SK-N-SH (cell line): ENCODE data around the gene C17orf50. TPM values are rescaled to one million over a fixed set of nuclear protein-coding genes. Genes with fewer than 3 reads are reported as not detected.
A peak's percentile ranks its signal among the peaks of the same experiment; 100 is the strongest.

Experiments used
- CTCF ChIA-PET: fragments of 300-600, 350-600 bp; formaldehyde crosslinking; extraction: SDS; loops from one replicate; lab custom pipeline; 2021; lab: Yijun Ruan, JAX
- POLR2A ChIA-PET: fragments of 350-600 bp; sonication (Branson Sonifier 250); formaldehyde crosslinking; extraction: SDS; loops from one replicate; lab custom pipeline; 2020; ENCODE audit warnings: antibody characterized with exemption, inconsistent platforms; lab: Yijun Ruan, JAX
- DNase-seq: peaks from one replicate; pipeline ENCODE4 v3.0.0; 2012
- H2AFZ ChIP-seq: fragments of 200-600 bp; sonication (generic); 2 replicates; pipeline ENCODE4 v1.8.1; 2016; ENCODE audit warnings: antibody characterized with exemption, mild to moderate bottlenecking, low read depth
- H3F3A ChIP-seq: fragments of 200-600 bp; sonication (generic); replicated peaks from 2 replicates; pipeline ENCODE3; 2016; ENCODE audit warnings: antibody characterized with exemption, mild to moderate bottlenecking; ENCODE audit not compliant: insufficient read depth
- H3K27ac ChIP-seq, 2 experiments: fragments of 200-500 bp in 1 of 2; fragments of 200-600 bp in 1 of 2; sonication (Bioruptor generic) in 1 of 2; sonication (generic), shearing (Covaris generic) in 1 of 2; 2 replicates each; pipeline versions ENCODE4 v1.5.1 to v1.6.1; 2014 to 2016; ENCODE audit warnings: low read depth in 2 of 2, inconsistent platforms in 1 of 2, low read length in 1 of 2, mild to moderate bottlenecking in 1 of 2, mixed read lengths in 1 of 2
- H3K27me3 ChIP-seq: fragments of 200-600 bp; sonication (generic), shearing (Covaris generic); 2 replicates; pipeline ENCODE4 v1.6.1; 2016; ENCODE audit warnings: mixed run types; ENCODE audit not compliant: insufficient read depth
- H3K36me3 ChIP-seq, 2 experiments: fragments of 200-500 bp in 1 of 2; fragments of 200-600 bp in 1 of 2; sonication (Bioruptor generic) in 1 of 2; sonication (generic) in 1 of 2; replicated peaks in 1 of 2; 2 replicates each; pipeline versions ENCODE3 to v1.5.1; 2014 to 2016; ENCODE audit warnings: low read length in 1 of 2, mild to moderate bottlenecking in 1 of 2; ENCODE audit not compliant: insufficient read depth in 2 of 2, control insufficient read depth in 1 of 2
- H3K4me1 ChIP-seq, 2 experiments: fragments of 200-500 bp in 1 of 2; fragments of 200-600 bp in 1 of 2; sonication (Bioruptor generic) in 1 of 2; sonication (generic), shearing (Covaris generic) in 1 of 2; 2 replicates each; pipeline versions ENCODE4 v1.5.1 to v1.6.1; 2014 to 2016; ENCODE audit warnings: low read depth in 1 of 2, low read length in 1 of 2, mixed run types in 1 of 2; ENCODE audit not compliant: insufficient read depth in 2 of 2, control insufficient read depth in 1 of 2
- H3K4me2 ChIP-seq: fragments of 200-600 bp; sonication (generic), shearing (Covaris generic); 2 replicates; pipeline ENCODE4 v1.6.1; 2017; ENCODE audit warnings: mixed run types
- H3K4me3 ChIP-seq, 2 experiments: fragments of 200-500 bp in 1 of 2; fragments of 200-600 bp in 1 of 2; sonication (Bioruptor generic) in 1 of 2; sonication (generic), shearing (Covaris generic) in 1 of 2; 2 replicates each; pipeline versions ENCODE4 v1.5.1 to v1.8.1; 2014 to 2016; ENCODE audit warnings: low read depth in 2 of 2, inconsistent platforms in 1 of 2, low read length in 1 of 2, mild to moderate bottlenecking in 1 of 2, mixed read lengths in 1 of 2, moderate library complexity in 1 of 2
- H3K79me2 ChIP-seq: fragments of 200-600 bp; sonication (generic); 2 replicates; pipeline ENCODE4 v1.8.1; 2017; ENCODE audit warnings: mild to moderate bottlenecking; ENCODE audit not compliant: insufficient read depth
- H3K9ac ChIP-seq: fragments of 200-600 bp; sonication (generic); 2 replicates; pipeline ENCODE4 v1.6.1; 2017; ENCODE audit warnings: mixed run types
- H3K9me2 ChIP-seq: fragments of 200-600 bp; sonication (generic); 2 replicates; pipeline ENCODE4 v1.6.1; 2017; ENCODE audit warnings: mixed run types
- H3K9me3 ChIP-seq: fragments of 200-600 bp; sonication (generic); 2 replicates; pipeline ENCODE4 v1.6.1; 2017; ENCODE audit warnings: mixed run types, mild to moderate bottlenecking, moderate library complexity
- H4K20me1 ChIP-seq: fragments of 200-600 bp; sonication (generic); 2 replicates; pipeline ENCODE4 v1.6.1; 2017; ENCODE audit warnings: mild to moderate bottlenecking, mixed run types; ENCODE audit not compliant: insufficient read depth
- CHD2 ChIP-seq: fragments of 150-350 bp; IDR thresholded peaks from 2 replicates; pipeline ENCODE4 v1.6.1; 2018; ENCODE audit warnings: low read length; ENCODE audit not compliant: partially characterized antibody
- ELF1 ChIP-seq: IDR thresholded peaks from 2 replicates; pipeline ENCODE4 v1.4.0; 2012
- EP300 ChIP-seq, 2 experiments: IDR thresholded peaks; 2 replicates each; pipeline versions ENCODE4 v1.4.0 to v1.6.1; 2012; ENCODE audit warnings: borderline replicate concordance in 1 of 2, low read depth in 1 of 2, low read length in 1 of 2
- FOSL2 ChIP-seq: IDR thresholded peaks from 2 replicates; pipeline ENCODE4 v1.4.0; 2012; ENCODE audit warnings: low read depth, mild to moderate bottlenecking, moderate library complexity, borderline replicate concordance
- FOXJ3 ChIP-seq: sonication (generic); formaldehyde crosslinking; IDR thresholded peaks from 2 replicates; pipeline ENCODE4 v1.5.1; 2020; ENCODE audit warnings: mild to moderate bottlenecking, missing genetic modification reagents
- JUND ChIP-seq: IDR thresholded peaks from 2 replicates; pipeline ENCODE4 v1.4.0; 2012
- MEF2A ChIP-seq: IDR thresholded peaks from 2 replicates; pipeline ENCODE4 v1.4.0; 2012; ENCODE audit warnings: low read depth, borderline replicate concordance
- NFIC ChIP-seq: IDR thresholded peaks from 2 replicates; pipeline ENCODE4 v1.4.0; 2012; ENCODE audit warnings: borderline replicate concordance
- RCOR1 ChIP-seq: fragments of 150-350 bp; IDR thresholded peaks from 2 replicates; pipeline ENCODE4 v1.6.1; 2017; ENCODE audit warnings: antibody characterized with exemption, low read length
- RFX5 ChIP-seq: IDR thresholded peaks from 2 replicates; pipeline ENCODE4 v1.6.1; 2012; ENCODE audit warnings: mild to moderate bottlenecking, improper control_type of control experiment, low read length
- RXRA ChIP-seq: IDR thresholded peaks from 2 replicates; pipeline ENCODE4 v1.4.0; 2012; ENCODE audit warnings: low read depth, mild to moderate bottlenecking, borderline replicate concordance
- SMC3 ChIP-seq: IDR thresholded peaks from 2 replicates; pipeline ENCODE4 v1.6.1; 2012; ENCODE audit warnings: low read depth, low read length, improper control_type of control experiment
- TEAD4 ChIP-seq: IDR thresholded peaks from 2 replicates; pipeline ENCODE4 v1.4.0; 2012; ENCODE audit warnings: mild to moderate bottlenecking, borderline replicate concordance; ENCODE audit not compliant: insufficient read depth
- USF1 ChIP-seq: IDR thresholded peaks from 2 replicates; pipeline ENCODE4 v1.4.0; 2012; ENCODE audit warnings: low read depth, borderline replicate concordance
- WGBS: methylation state at CpG from one replicate; pipeline ENCODE4 v1.1.6; 2017; ENCODE audit warnings: low lambda C conversion rate; 5-methylcytosine and 5-hydroxymethylcytosine counted together
- polyA plus RNA-seq, 3 experiments: library from polyadenylated mRNA; depleted of rRNA; stranded (reverse); fragments of >200 nt; gene quantifications; 2 replicates each; pipeline ENCODE4 v1.2.3, GENCODE V29; 2012
- TF ChIP-seq, protein P1 (sequence below): fragments of 150-350 bp; IDR thresholded peaks from 2 replicates; pipeline ENCODE4 v1.6.1; 2016; ENCODE audit warnings: mild to moderate bottlenecking, low read depth, low read length
- TF ChIP-seq, protein P2 (sequence below): IDR thresholded peaks from 2 replicates; pipeline ENCODE4; 2012
- TF ChIP-seq, protein P3 (sequence below): IDR thresholded peaks from 2 replicates; pipeline ENCODE4 v1.4.0; 2012; ENCODE audit warnings: low read depth, borderline replicate concordance

Gene C17orf50
- polyA plus RNA-seq, 1 of the 3 experiments (the other 2 are of a cell fraction): 0.05 TPM

GRCh38 chr17:35731917-35732805, 28.5 kb upstream of the C17orf50 start:
- WGBS: 31% methylated on average over 15 of the region's 47 CpGs
- no peak overlapping the region for H2AFZ ChIP-seq
- peaks cover 0 to 4% of the 10 kb centered on the region in 2 experiments for H3K36me3 ChIP-seq
- POLR2A ChIA-PET: interaction anchor here (0.7 kb wide), 1 partner anchor 154 kb away, joined by 3 read pairs; the partner anchor contains the start of gene PEX12
- peak overlapping the region; percentile 63 to 65; a peak in 3 of 4 replicates for H3K4me3 ChIP-seq
- H3K4me1 ChIP-seq: peaks cover 5 to 12% of the 10 kb centered on the region in 2 experiments; a peak in 2 of 4 replicates
- H3K9me2 ChIP-seq: no peaks in the 10 kb centered on the region
- no peaks in the 10 kb centered on the region for H3F3A ChIP-seq
- peak overlapping the region; percentile 81 for H3K4me2 ChIP-seq
- peak overlapping the region in 1 of 2 experiments; percentile 9; a peak in 1 of 4 replicates for H3K27ac ChIP-seq
- peak overlapping the region; percentile 62; the same call in 1 of the 2 replicates for H3K9ac ChIP-seq
- CTCF ChIA-PET: interaction anchor here (0.9 to 5.2 kb wide), 8 partner anchors 12 to 176 kb away, joined by 3 to 53 read pairs (median 4); no protein-coding TSS in a partner anchor
- no peaks in the 10 kb centered on the region for H3K9me3 ChIP-seq
- TF ChIP-seq FOXJ3 (CRISPR knock-in tag) (no peak), RXRA (no peak), RCOR1 (no peak), EP300 (IDR thresholded peaks at IDR 0.05; ENCODE audit: borderline replicate concordance in 1 of 2, low read depth in 1 of 2, low read length in 1 of 2) (no peak), USF1 (no peak)
- TF ChIP-seq, protein P1, sequence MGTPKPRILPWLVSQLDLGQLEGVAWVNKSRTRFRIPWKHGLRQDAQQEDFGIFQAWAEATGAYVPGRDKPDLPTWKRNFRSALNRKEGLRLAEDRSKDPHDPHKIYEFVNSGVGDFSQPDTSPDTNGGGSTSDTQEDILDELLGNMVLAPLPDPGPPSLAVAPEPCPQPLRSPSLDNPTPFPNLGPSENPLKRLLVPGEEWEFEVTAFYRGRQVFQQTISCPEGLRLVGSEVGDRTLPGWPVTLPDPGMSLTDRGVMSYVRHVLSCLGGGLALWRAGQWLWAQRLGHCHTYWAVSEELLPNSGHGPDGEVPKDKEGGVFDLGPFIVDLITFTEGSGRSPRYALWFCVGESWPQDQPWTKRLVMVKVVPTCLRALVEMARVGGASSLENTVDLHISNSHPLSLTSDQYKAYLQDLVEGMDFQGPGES: no peak
- TF ChIP-seq, protein P2, sequence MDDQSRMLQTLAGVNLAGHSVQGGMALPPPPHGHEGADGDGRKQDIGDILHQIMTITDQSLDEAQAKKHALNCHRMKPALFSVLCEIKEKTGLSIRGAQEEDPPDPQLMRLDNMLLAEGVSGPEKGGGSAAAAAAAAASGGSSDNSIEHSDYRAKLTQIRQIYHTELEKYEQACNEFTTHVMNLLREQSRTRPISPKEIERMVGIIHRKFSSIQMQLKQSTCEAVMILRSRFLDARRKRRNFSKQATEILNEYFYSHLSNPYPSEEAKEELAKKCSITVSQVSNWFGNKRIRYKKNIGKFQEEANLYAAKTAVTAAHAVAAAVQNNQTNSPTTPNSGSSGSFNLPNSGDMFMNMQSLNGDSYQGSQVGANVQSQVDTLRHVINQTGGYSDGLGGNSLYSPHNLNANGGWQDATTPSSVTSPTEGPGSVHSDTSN: no peak
- H3K27me3 ChIP-seq: no peaks in the 10 kb centered on the region
- no peaks in the 10 kb centered on the region for H3K79me2 ChIP-seq
- DNase-seq: peak; percentile 77
- H4K20me1 ChIP-seq: no peaks in the 10 kb centered on the region

GRCh38 chr17:35732806-35733136, 27.9 kb upstream of the C17orf50 start:
- peaks cover 0 to 4% of the 10 kb centered on the region in 2 experiments for H3K36me3 ChIP-seq
- H4K20me1 ChIP-seq: no peaks in the 10 kb centered on the region
- no peaks in the 10 kb centered on the region for H3K9me3 ChIP-seq
- no peaks in the 10 kb centered on the region for H3K27me3 ChIP-seq
- H3K79me2 ChIP-seq: no peaks in the 10 kb centered on the region
- ChIA-PET POLR2A (no interaction called here), CTCF (interaction anchor here (1.1 to 5.2 kb wide), 3 partner anchors 15 to 177 kb away, joined by 3 to 53 read pairs (median 18); no protein-coding TSS in a partner anchor)
- 78% methylated on average over 1 of the region's 1 CpG for WGBS
- H2AFZ ChIP-seq: no peak overlapping the region
- no peak overlapping the region for H3K9ac ChIP-seq
- no peak for DNase-seq
- H3F3A ChIP-seq: no peaks in the 10 kb centered on the region
- no peaks in the 10 kb centered on the region for H3K9me2 ChIP-seq
- H3K4me1 ChIP-seq: peaks cover 5 to 11% of the 10 kb centered on the region in 2 experiments; a peak in 1 of 4 replicates
- peak overlapping the region in 1 of 2 experiments; percentile 65; a peak in 1 of 4 replicates for H3K4me3 ChIP-seq
- peak overlapping the region; percentile 79 for H3K4me2 ChIP-seq
- H3K27ac ChIP-seq: no peak overlapping the region
- TF ChIP-seq USF1 (no peak), ELF1 (no peak), MEF2A (no peak), RFX5 (no peak), FOSL2 (no peak), TEAD4 (no peak), SMC3 (no peak), RXRA (no peak), EP300 (IDR thresholded peaks at IDR 0.05; ENCODE audit: borderline replicate concordance in 1 of 2, low read depth in 1 of 2, low read length in 1 of 2) (no peak), JUND (no peak), CHD2 (no peak), NFIC (no peak)
- TF ChIP-seq, protein P3, sequence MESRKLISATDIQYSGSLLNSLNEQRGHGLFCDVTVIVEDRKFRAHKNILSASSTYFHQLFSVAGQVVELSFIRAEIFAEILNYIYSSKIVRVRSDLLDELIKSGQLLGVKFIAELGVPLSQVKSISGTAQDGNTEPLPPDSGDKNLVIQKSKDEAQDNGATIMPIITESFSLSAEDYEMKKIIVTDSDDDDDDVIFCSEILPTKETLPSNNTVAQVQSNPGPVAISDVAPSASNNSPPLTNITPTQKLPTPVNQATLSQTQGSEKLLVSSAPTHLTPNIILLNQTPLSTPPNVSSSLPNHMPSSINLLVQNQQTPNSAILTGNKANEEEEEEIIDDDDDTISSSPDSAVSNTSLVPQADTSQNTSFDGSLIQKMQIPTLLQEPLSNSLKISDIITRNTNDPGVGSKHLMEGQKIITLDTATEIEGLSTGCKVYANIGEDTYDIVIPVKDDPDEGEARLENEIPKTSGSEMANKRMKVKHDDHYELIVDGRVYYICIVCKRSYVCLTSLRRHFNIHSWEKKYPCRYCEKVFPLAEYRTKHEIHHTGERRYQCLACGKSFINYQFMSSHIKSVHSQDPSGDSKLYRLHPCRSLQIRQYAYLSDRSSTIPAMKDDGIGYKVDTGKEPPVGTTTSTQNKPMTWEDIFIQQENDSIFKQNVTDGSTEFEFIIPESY: no peak
